ENCODE measurements around the gene PLGRKT. TPM values are rescaled to one million over a fixed set of nuclear protein-coding genes. Genes with fewer than 3 reads are reported as not detected.

The PLGRKT gene
- total RNA-seq, 1 experiment from 2014 or later = 11.4 TPM

DNA sequence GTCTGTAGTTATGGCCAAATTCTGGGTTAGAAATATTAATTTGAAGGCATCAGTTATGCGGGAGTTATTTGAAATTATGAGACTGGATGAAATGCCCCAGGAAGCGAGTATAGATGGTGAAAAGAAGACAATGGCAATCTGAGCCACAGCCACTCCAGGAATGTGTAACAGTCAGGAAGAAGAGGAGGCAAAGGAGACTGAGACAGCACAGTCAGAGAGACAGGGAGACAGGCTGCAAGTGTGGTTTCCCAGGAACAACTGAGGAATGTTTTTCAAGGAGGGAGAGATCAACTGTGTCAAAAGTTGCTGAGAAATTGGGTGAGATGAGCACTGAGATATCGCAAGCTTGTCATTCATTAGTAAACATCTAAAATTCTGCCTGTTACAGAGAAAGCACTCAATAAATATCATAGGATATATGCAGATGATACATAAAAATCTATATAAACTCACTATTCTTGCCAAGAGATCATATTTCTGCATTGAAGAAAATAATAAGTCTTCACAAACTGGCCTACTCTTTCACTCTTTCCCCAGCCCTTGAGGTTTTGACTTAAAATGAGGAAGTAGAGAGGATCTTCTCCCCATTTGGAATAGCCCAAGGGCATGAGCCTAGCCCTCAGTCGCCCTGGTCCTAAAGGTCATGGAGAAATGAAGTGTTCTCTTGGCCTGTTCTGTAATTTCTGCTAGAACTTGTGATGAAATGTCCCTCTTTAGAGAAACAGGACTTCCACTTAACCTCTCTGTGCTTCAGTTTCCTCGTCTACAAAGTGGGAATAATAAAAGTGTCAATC, 49.5 kb downstream of the PLGRKT start:
- ATAC-seq (no peak), DNase-seq (no peak)
- Histone ChIP-seq H3K79me2 (ENCODE audit: low read length) (no peaks in the 10 kb centered on the region), H3K27me3 (ENCODE audit: low read length) (no peaks in the 10 kb centered on the region), H3K4me1 (ENCODE audit: insufficient read depth, low read length) (peaks cover 15% of the 10 kb centered on the region), H3K9me3 (ENCODE audit: low read length) (no peaks in the 10 kb centered on the region), H3K27ac (ENCODE audit: low read length) (no peak overlapping the region), H3K9me2 (replicated peaks; ENCODE audit: low read length) (no peaks in the 10 kb centered on the region), H3K36me3 (ENCODE audit: low read depth, low read length) (no peaks in the 10 kb centered on the region), H4K20me1 (ENCODE audit: low read length) (no peaks in the 10 kb centered on the region), H3F3A (ENCODE audit: low read length, unreplicated experiment) (no peaks in the 10 kb centered on the region), H3K9ac (ENCODE audit: low read length) (no peak overlapping the region), H2AFZ (ENCODE audit: low read length) (no peak overlapping the region), H3K4me3 (ENCODE audit: low read length) (no peak overlapping the region), H3K4me2 (ENCODE audit: low read length) (no peak overlapping the region)
- BruUV-seq (replicated peaks) = no TSS peak
- intact Hi-C loops (cut with micrococcal nuclease) = no loop called here
- ChIA-PET POLR2A (ENCODE audit: unreplicated experiment) (no interaction called here), CTCF (no interaction called here)
- TF ChIP-seq EZH2 (IDR thresholded peaks at IDR 0.05; ENCODE audit: low read length, unreplicated experiment) = no peak

- intact Hi-C loops (cut with micrococcal nuclease) = no loop called here
Measured at GRCh38 chr9:5384436-5384835, 53.3 kb downstream of the PLGRKT start.

DNA sequence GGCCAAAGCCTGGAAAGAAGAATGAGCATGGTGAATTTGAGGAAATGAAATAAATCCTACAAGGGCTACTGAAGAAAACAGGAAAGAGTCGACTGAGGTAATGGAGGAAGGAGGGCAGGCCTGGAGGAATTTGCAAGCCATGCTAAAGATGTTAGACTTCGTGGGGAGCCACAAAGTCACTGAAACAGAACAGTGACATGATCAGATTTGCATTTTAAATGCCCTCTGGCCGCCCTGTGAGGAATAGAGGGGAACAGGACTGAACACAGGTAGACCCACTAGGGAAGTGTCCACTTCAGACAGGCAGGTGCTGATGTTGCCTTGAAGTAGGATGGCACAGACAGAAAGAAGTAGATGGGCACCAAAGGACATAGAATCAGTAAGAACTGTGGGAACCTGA, 55.2 kb downstream of the PLGRKT start:
- Histone ChIP-seq H4K20me1 (ENCODE audit: low read length) (no peaks in the 10 kb centered on the region), H3K4me3 (ENCODE audit: low read length) (no peak overlapping the region), H3K9ac (ENCODE audit: low read length) (no peak overlapping the region), H3K79me2 (ENCODE audit: low read length) (no peaks in the 10 kb centered on the region), H3K27me3 (ENCODE audit: low read length) (no peaks in the 10 kb centered on the region), H3K9me3 (ENCODE audit: low read length) (no peaks in the 10 kb centered on the region), H3K36me3 (ENCODE audit: low read depth, low read length) (no peaks in the 10 kb centered on the region), H3K27ac (ENCODE audit: low read length) (no peak overlapping the region), H3K9me2 (replicated peaks; ENCODE audit: low read length) (no peaks in the 10 kb centered on the region), H3K4me2 (ENCODE audit: low read length) (no peak overlapping the region), H3F3A (ENCODE audit: low read length, unreplicated experiment) (no peaks in the 10 kb centered on the region), H2AFZ (ENCODE audit: low read length) (no peak overlapping the region), H3K4me1 (ENCODE audit: insufficient read depth, low read length) (no peaks in the 10 kb centered on the region)
- ChIA-PET POLR2A (ENCODE audit: unreplicated experiment) (no interaction called here), CTCF (no interaction called here)
- BruUV-seq (replicated peaks) = no TSS peak
- intact Hi-C loops (cut with micrococcal nuclease) = no loop called here
- no peak for TF ChIP-seq EZH2 (IDR thresholded peaks at IDR 0.05; ENCODE audit: low read length, unreplicated experiment)
- ATAC-seq (no peak), DNase-seq (no peak)

More at GRCh38 chr9:5384436-5384835, 53.3 kb downstream of the PLGRKT start:
- Histone ChIP-seq H3K4me2 (ENCODE audit: low read length) (no peak overlapping the region), H2AFZ (ENCODE audit: low read length) (no peak overlapping the region), H3K9me2 (replicated peaks; ENCODE audit: low read length) (no peaks in the 10 kb centered on the region), H3K4me3 (ENCODE audit: low read length) (no peak overlapping the region), H3K36me3 (ENCODE audit: low read depth, low read length) (no peaks in the 10 kb centered on the region), H3K4me1 (ENCODE audit: insufficient read depth, low read length) (peaks cover 11% of the 10 kb centered on the region), H4K20me1 (ENCODE audit: low read length) (no peaks in the 10 kb centered on the region), H3K9me3 (ENCODE audit: low read length) (no peaks in the 10 kb centered on the region), H3K9ac (ENCODE audit: low read length) (no peak overlapping the region), H3K79me2 (ENCODE audit: low read length) (no peaks in the 10 kb centered on the region), H3K27ac (ENCODE audit: low read length) (no peak overlapping the region), H3K27me3 (ENCODE audit: low read length) (no peaks in the 10 kb centered on the region), H3F3A (ENCODE audit: low read length, unreplicated experiment) (no peaks in the 10 kb centered on the region)
- ChIA-PET POLR2A (ENCODE audit: unreplicated experiment) (no interaction called here), CTCF (no interaction called here)
- ATAC-seq (no peak), DNase-seq (no peak)
- TF ChIP-seq EZH2 (IDR thresholded peaks at IDR 0.05; ENCODE audit: low read length, unreplicated experiment) = no peak
- TF ChIP-seq, protein P1, sequence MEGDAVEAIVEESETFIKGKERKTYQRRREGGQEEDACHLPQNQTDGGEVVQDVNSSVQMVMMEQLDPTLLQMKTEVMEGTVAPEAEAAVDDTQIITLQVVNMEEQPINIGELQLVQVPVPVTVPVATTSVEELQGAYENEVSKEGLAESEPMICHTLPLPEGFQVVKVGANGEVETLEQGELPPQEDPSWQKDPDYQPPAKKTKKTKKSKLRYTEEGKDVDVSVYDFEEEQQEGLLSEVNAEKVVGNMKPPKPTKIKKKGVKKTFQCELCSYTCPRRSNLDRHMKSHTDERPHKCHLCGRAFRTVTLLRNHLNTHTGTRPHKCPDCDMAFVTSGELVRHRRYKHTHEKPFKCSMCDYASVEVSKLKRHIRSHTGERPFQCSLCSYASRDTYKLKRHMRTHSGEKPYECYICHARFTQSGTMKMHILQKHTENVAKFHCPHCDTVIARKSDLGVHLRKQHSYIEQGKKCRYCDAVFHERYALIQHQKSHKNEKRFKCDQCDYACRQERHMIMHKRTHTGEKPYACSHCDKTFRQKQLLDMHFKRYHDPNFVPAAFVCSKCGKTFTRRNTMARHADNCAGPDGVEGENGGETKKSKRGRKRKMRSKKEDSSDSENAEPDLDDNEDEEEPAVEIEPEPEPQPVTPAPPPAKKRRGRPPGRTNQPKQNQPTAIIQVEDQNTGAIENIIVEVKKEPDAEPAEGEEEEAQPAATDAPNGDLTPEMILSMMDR (conservative IDR thresholded peaks at IDR 0.05; ENCODE audit: low read depth, low read length) = no peak
- TF ChIP-seq EZH2phosphoT487 (IDR thresholded peaks at IDR 0.05; ENCODE audit: borderline replicate concordance, low read length) = no peak
- no TSS peak for BruUV-seq (replicated peaks)
